Small intestine (tissue), 7 donors: ENCODE data around the gene SPEG. TPM values are rescaled to one million over a fixed set of nuclear protein-coding genes. Genes with fewer than 3 reads are reported as not detected.

ENCODE experiments used
- DNase-seq, 2 donors: peaks; one replicate each; pipeline versions ENCODE4 v3.0.0 to v3.0.0-alpha.2; 2013
- FAIRE-seq: peaks from 2 replicates; lab custom pipeline; 2012; peaks lifted over from hg19 to GRCh38; lab: Jason Lieb, UNC
- H3K27ac ChIP-seq, 3 donors: one replicate each; pipeline ENCODE4 v1.5.1; 2013; ENCODE audit warnings: low read length in 2 of 3, mild to moderate bottlenecking in 2 of 3, control low read depth in 1 of 3, inconsistent platforms in 1 of 3, low read depth in 1 of 3, moderate library complexity in 1 of 3
- H3K27me3 ChIP-seq, 3 donors: one replicate each; pipeline ENCODE4 v1.6.1; 2013; ENCODE audit warnings: low read length in 3 of 3, inconsistent platforms in 1 of 3; ENCODE audit not compliant: control insufficient read depth in 3 of 3, insufficient read depth in 3 of 3
- H3K36me3 ChIP-seq, 3 donors: one replicate each; pipeline ENCODE4 v1.6.1; 2013; ENCODE audit warnings: low read length in 3 of 3, inconsistent platforms in 1 of 3, low read depth in 1 of 3, mild to moderate bottlenecking in 1 of 3, moderate library complexity in 1 of 3; ENCODE audit not compliant: control insufficient read depth in 3 of 3, insufficient read depth in 2 of 3
- H3K4me1 ChIP-seq, 3 donors: one replicate each; pipeline ENCODE4 v1.6.1; 2013; ENCODE audit warnings: low read length in 2 of 3, inconsistent platforms in 1 of 3, low read depth in 1 of 3, mild to moderate bottlenecking in 1 of 3, moderate library complexity in 1 of 3; ENCODE audit not compliant: control insufficient read depth in 3 of 3, insufficient read depth in 2 of 3
- H3K4me3 ChIP-seq, 3 donors: one replicate each; pipeline ENCODE4 v1.5.1; 2013; ENCODE audit warnings: low read length in 3 of 3, control low read depth in 1 of 3, inconsistent platforms in 1 of 3, low read depth in 1 of 3, mild to moderate bottlenecking in 1 of 3, moderate library complexity in 1 of 3
- H3K9me3 ChIP-seq, 2 donors: one replicate each; pipeline ENCODE4 v1.6.1; 2013; ENCODE audit warnings: low read depth in 1 of 2, low read length in 1 of 2; ENCODE audit not compliant: control insufficient read depth in 2 of 2, insufficient read depth in 1 of 2
- WGBS, 3 donors: extraction: QIAGEN DNeasy Blood & Tissue Kit; methylation state at CpG; one replicate each; pipeline ENCODE4 v1.1.7; 2013; 5-methylcytosine and 5-hydroxymethylcytosine counted together
- polyA plus RNA-seq, 4 donors: library from polyadenylated mRNA; stranded (reverse) in 3 of 4; unstranded in 1 of 4; fragments of 200-250 nt in 3 of 4; fragments of 120-200 nt in 1 of 4; gene quantifications; one replicate each; pipeline versions ENCODE4 v1.2.1 to v1.2.3, GENCODE V29; 2013
- donor health status: healthy with polysubstance abuse.
- donor health status: control.
- donor health status: control.
- donor health status: Bipolar disorder and iron deficiency.
- donor health status: healthy.

SPEG gene
- polyA plus RNA-seq, 4 donors: 0.45 to 15.7 (median 5.3) TPM

- DNase-seq (peak; percentile 31 to 40), FAIRE-seq (no peak)
- Histone ChIP-seq H3K27ac (no peak overlapping the region), H3K27me3 (peaks cover 10 to 23% (median 13%) of the 10 kb centered on the region in 3 donors), H3K4me3 (no peak overlapping the region), H3K36me3 (peaks cover 0 to 2% (median 0%) of the 10 kb centered on the region in 3 donors), H3K4me1 (peaks cover 0 to 9% (median 0%) of the 10 kb centered on the region in 3 donors), H3K9me3 (no peaks in the 10 kb centered on the region)
- WGBS, 3 donors: 31 to 46% (median 41%) methylated on average over 9 of the region's 9 CpGs
Measured at GRCh38 chr2:219430633-219431615, 3.7 kb upstream of the SPEG start.

DNA sequence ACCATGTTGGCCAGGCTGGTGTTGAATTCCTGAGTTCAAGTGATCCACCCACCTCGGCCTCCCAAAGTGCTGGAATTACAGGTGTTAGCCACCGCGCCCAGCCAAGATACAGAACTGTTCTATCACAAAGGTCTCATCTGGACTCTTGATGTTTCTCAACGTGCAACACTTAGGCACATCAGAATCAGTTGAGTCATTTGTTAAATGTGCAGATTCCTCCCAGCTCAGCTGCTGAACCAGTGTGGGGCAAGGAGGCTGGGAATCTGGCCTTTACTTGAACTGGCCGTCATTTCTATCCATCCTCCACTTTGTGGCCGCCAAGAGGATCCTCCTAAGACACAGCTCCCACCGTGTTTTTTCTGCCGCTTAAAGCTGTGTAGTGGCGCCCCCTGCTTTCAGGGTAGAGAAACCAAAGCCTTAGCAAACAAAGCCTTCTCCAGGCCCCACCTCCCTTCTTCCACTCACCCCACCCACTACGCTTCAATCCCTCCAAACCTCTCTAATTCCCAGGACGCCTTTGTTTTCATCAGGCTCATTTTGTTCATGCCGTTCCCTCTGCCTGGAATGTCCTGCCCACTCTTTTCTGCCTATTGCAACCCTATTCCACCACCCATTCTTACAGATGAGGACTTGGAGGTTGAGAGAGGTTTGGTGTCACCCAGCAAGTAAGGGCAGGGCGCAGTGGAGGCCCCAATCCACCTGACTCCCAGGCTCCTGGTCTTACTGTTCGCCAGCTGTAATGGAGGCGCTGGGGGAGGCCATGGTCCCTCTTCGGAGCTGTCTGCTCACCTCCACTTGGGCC, 776 bp upstream of the SPEG start:
- no peaks in the 10 kb centered on the region for H3K9me3 ChIP-seq
- FAIRE-seq: no peak
- DNase-seq: peak; percentile 22 to 46
- H3K27ac ChIP-seq: peak overlapping the region in 1 of 3 donors; percentile 7
- H3K27me3 ChIP-seq: peaks cover 15 to 35% (median 16%) of the 10 kb centered on the region in 3 donors
- H3K4me1 ChIP-seq: peaks cover 0 to 9% (median 0%) of the 10 kb centered on the region in 3 donors
- 66 to 72% (median 68%) methylated on average over 16 of the region's 16 CpGs for WGBS, 3 donors
- H3K4me3 ChIP-seq: no peak overlapping the region
- no peaks in the 10 kb centered on the region for H3K36me3 ChIP-seq

DNA sequence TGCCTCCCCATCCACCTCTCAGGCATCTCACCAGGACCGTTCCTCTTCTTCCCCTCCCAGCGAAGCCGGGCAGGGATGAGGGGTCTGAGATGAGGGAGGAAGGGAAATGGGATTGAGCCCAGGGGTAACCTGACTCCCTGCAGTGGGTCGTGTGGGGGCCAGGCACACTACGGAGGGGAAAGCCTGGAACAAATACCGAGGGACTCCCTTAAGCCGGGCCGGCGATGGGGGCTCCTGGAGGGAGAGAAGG, 250 bp upstream of the SPEG start:
- peaks cover 15 to 40% (median 16%) of the 10 kb centered on the region in 3 donors for H3K27me3 ChIP-seq
- WGBS, 3 donors: 32 to 41% (median 35%) methylated on average over 9 of the region's 9 CpGs
- no peaks in the 10 kb centered on the region for H3K9me3 ChIP-seq
- no peaks in the 10 kb centered on the region for H3K36me3 ChIP-seq
- H3K4me3 ChIP-seq: no peak overlapping the region
- H3K4me1 ChIP-seq: peaks cover 0 to 9% (median 0%) of the 10 kb centered on the region in 3 donors
- FAIRE-seq (no peak), DNase-seq (no peak)
- H3K27ac ChIP-seq: peak overlapping the region in 1 of 3 donors; percentile 7

DNA sequence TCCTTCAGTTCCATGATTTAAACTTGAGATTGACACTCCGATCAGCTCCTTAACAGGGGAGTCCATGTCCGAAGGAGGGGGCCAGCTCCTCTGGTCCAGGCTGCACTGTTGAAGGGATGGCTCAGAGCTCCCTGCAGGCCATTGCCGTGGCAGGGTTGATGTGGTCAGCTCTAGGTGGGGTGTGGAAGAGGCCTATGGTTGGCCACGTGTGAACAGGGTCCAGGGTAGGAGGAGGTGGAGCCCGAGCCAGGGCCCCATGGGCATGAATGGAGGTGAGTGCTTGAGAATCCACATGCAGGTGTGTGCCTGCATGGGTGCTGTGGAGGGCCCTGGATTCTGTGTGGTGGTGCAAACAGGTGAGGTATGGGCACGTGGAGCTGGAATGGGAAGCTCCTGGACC, 1.1 kb downstream of the SPEG start:
- Histone ChIP-seq H3K9me3 (no peaks in the 10 kb centered on the region), H3K4me1 (peaks cover 0 to 9% (median 0%) of the 10 kb centered on the region in 3 donors), H3K27ac (no peak overlapping the region), H3K27me3 (peaks cover 15 to 51% (median 16%) of the 10 kb centered on the region in 3 donors), H3K4me3 (no peak overlapping the region), H3K36me3 (no peaks in the 10 kb centered on the region)
- 80 to 86% (median 84%) methylated on average over 6 of the region's 6 CpGs for WGBS, 3 donors
- no peak for FAIRE-seq
- DNase-seq: no peak

DNA sequence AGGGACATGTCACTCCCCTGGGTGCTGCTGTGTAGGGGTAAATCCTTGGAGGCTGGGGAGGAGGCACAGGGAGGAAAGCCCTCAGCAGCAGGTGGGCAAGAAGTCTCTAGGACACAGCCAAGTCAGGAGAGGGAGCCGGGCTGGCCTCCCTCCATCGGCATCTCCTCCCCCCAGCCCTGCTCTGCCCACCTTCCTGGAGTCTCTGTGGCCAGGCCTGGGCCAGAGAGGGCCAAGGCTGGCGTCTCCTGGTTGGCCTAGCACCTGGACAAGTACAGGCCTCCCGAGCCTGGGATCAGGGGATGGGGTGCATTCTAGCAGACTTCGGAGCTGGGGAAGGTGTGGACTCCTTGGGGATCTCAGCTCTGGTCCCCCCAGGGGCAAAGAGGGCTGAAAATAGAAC, 1.8 kb downstream of the SPEG start:
- no peaks in the 10 kb centered on the region for H3K9me3 ChIP-seq
- no peak for FAIRE-seq
- 77 to 84% (median 84%) methylated on average over 5 of the region's 5 CpGs for WGBS, 3 donors
- H3K27ac ChIP-seq: no peak overlapping the region
- H3K4me1 ChIP-seq: peaks cover 0 to 15% (median 0%) of the 10 kb centered on the region in 3 donors
- H3K4me3 ChIP-seq: no peak overlapping the region
- peaks cover 17 to 58% (median 22%) of the 10 kb centered on the region in 3 donors for H3K27me3 ChIP-seq
- H3K36me3 ChIP-seq: no peaks in the 10 kb centered on the region
- no peak for DNase-seq

GRCh38 chr2:219437141-219437540, 2.5 kb downstream of the SPEG start:
- no peak overlapping the region for H3K27ac ChIP-seq
- peaks cover 0 to 16% (median 0%) of the 10 kb centered on the region in 3 donors for H3K4me1 ChIP-seq
- no peaks in the 10 kb centered on the region for H3K9me3 ChIP-seq
- no peaks in the 10 kb centered on the region for H3K36me3 ChIP-seq
- WGBS, 3 donors: 84 to 88% (median 85%) methylated on average over 3 of the region's 3 CpGs
- peaks cover 18 to 59% (median 22%) of the 10 kb centered on the region in 3 donors for H3K27me3 ChIP-seq
- no peak for FAIRE-seq
- DNase-seq: no peak
- H3K4me3 ChIP-seq: no peak overlapping the region

GRCh38 chr2:219437690-219438206, 3.1 kb downstream of the SPEG start:
- no peaks in the 10 kb centered on the region for H3K9me3 ChIP-seq
- FAIRE-seq (no peak), DNase-seq (no peak)
- no peaks in the 10 kb centered on the region for H3K36me3 ChIP-seq
- no peak overlapping the region for H3K4me3 ChIP-seq
- H3K4me1 ChIP-seq: peaks cover 0 to 16% (median 0%) of the 10 kb centered on the region in 3 donors
- WGBS, 3 donors: 64 to 76% (median 73%) methylated on average over 6 of the region's 6 CpGs
- H3K27me3 ChIP-seq: peaks cover 18 to 61% (median 22%) of the 10 kb centered on the region in 3 donors
- H3K27ac ChIP-seq: no peak overlapping the region

- Histone ChIP-seq H3K9me3 (no peaks in the 10 kb centered on the region), H3K27ac (no peak overlapping the region), H3K4me3 (no peak overlapping the region), H3K27me3 (peaks cover 18 to 68% (median 22%) of the 10 kb centered on the region in 3 donors), H3K36me3 (no peaks in the 10 kb centered on the region), H3K4me1 (peaks cover 0 to 16% (median 0%) of the 10 kb centered on the region in 3 donors)
- FAIRE-seq: no peak
- DNase-seq: no peak
- 75 to 83% (median 80%) methylated on average over 4 of the region's 4 CpGs for WGBS, 3 donors
Measured at GRCh38 chr2:219438453-219438852, 3.8 kb downstream of the SPEG start.
